Stimulated activated CD4-positive, alpha-beta T cell treated with anti-CD3 and anti-CD28 coated beads, Interleukin-1b, Interleukin-23, amount 100 ng/mL, for 4 hours (primary cell): ENCODE measurements around the gene TRIM52.
A peak's percentile ranks its signal among the peaks of the same experiment; 100 is the strongest.

ENCODE experiments used
- DNase-seq, 2 donors: peaks; one replicate each; pipeline ENCODE4 v3.0.0-alpha.2; 2020; ENCODE audit warnings: low read depth in 2 of 2

The TRIM52 gene

DNA sequence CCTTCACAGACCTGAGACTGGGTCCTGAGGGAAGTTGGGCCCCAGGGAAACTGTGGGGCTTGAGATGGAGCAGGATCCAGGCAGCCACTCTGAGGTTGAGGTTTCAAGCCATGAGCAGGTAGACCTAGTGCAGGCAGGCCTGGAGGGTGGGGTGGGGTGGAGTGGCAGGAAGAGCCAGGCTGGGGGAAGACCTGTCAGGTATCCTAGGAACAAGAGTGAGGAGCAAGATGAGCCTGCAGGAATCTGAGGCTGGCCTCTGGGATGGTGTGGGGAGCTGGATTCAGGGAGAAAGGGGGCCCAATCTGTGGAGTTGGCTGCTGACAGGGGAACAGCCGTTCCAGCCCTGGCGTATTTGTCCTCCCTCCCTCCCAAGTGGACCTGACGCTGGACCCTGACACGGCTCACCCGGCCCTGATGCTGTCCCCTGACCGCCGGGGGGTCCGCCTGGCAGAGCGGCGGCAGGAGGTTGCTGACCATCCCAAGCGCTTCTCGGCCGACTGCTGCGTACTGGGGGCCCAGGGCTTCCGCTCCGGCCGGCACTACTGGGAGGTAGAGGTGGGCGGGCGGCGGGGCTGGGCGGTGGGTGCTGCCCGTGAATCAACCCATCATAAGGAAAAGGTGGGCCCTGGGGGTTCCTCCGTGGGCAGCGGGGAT lies 27.0 kb downstream of the TRIM52 start:
- DNase-seq = no peak

DNA sequence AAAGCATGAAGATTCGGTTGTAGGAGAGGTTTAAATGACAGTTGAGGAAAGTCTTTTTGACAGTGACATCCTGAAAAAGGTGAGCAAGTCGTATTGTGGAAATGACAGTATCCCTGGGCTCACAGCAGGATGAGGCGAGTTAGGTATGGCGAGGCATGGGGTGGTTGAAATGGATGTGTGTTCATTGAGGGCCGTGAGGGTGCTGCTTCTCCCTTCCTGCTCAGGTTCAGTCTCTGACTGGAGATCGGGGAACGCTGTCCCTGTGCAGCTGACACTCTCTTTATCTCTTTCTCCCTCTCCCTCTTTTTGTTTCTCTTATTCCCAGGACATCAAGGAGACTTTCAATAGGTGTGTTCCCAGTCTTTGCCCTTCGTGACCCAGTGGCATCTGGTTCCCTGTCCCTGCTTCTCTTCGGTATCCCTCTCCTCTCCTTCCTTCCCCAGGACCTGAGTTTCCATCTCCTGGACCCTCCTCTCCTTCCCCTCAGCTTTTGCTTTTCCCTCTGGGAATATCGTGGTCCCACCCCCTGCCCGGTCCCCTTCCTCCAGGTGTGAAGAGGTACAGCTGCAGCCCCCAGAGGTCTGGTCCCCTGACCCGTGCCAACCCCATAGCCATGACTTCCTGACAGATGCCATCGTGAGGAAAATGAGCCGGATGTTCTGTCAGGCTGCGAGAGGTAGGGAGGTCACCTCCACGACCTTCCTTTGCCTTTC lies 27.7 kb downstream of the TRIM52 start:
- no peak for DNase-seq

DNA sequence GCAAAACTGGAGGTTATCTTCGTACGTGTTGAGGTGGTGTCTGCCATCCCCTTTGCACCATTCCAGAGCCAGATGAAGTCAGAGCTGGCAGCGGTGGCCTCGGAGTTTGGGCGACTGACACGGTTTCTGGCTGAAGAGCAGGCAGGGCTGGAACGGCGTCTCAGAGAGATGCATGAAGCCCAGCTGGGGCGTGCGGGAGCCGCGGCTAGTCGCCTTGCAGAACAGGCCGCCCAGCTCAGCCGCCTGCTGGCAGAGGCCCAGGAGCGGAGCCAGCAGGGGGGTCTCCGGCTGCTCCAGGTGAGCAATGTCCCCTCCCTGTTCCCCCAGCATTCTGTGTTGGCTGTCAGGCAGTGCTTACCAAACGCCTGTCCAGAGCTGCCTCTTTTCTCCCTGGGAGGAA lies 28.4 kb downstream of the TRIM52 start:
- no peak for DNase-seq

DNA sequence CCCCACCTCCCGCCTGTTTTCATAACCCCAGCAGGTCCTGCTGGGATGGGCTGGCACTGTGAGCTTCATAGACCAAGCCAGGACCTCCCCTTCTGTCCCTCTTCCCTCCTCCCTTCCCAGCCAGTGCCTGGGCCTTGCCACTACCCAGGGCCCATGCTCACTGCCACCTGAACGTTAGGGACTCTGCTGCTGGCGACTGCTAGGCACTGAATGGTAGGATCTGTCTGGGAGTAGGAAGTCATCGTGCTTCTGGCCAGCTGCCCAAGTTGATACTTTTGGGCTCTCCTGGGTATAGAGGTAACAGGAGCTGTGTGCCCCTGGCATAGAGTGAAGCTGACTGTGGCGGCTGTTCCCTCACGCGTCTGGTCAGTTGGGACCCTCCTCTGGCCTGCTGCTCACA lies 29.5 kb downstream of the TRIM52 start:
- DNase-seq = no peak

DNA sequence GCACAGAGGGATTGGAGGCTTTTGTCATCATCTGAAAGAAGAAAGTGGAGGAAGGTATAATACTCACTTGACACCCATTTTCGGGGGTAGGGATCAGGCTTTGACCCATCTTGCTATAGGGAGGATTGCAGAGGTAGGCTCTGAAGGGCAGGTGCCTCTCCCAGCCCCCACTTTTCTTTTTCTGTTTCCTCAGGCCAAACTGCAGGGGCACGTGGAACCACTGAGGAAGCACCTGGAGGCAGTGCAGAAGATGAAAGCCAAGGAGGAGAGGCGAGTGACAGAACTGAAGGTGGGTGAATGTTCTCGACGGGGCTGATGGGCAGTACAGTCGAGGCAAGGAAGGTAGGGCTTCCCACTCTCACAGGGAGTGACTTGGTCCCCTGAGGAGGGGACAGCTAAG lies 30.4 kb downstream of the TRIM52 start:
- DNase-seq = no peak

DNA sequence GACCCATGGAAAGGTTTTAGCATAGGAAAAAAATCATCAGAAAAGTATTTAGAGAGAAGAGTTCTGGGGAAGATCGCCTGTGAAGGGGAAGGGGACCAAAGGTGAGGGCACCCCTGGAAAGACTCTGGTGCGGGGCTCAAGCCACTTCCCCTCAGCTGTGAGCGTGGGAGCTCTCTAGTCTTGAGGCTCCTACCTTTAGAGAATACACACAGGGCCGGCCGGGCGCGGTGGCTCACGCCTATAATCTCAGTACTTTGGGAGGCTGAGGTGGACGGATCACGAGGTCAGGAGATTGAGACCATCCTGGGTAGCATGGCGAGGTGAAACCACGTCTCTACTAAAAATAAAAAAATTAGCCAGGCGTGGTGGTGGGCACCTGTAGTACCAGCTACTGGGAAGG lies 30.9 kb downstream of the TRIM52 start:
- no peak for DNase-seq

DNA sequence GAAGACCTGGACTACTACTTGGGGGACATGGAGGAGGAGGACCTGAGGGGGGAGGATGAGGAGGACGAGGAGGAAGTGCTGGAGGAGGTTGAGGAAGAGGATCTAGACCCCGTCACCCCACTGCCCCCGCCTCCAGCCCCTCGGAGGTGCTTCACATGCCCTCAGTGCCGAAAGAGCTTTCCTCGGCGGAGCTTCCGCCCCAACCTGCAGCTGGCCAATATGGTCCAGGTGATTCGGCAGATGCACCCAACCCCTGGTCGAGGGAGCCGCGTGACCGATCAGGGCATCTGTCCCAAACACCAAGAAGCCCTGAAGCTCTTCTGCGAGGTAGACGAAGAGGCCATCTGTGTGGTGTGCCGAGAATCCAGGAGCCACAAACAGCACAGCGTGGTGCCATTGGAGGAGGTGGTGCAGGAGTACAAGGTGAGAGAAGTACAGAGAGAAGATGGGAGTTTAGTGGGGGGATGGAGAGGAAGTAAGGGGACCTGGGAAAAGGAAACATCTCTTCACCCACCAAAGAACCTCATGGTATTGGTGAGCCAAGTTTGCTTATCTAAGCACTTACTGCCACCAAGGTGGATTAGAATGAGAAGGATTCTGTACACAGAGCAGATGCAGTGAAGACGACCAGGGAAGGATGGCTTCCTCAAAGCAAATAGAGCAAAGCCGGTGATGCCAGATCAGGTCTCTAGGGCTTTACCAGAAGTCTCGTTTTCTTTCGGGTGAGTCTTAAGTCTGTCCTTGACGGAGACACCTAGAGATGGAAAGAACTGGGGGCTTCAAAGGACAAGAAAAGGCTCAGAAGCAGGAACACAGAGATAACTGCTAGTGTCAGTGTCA lies 36.3 kb downstream of the TRIM52 start:
- DNase-seq = no peak

DNA sequence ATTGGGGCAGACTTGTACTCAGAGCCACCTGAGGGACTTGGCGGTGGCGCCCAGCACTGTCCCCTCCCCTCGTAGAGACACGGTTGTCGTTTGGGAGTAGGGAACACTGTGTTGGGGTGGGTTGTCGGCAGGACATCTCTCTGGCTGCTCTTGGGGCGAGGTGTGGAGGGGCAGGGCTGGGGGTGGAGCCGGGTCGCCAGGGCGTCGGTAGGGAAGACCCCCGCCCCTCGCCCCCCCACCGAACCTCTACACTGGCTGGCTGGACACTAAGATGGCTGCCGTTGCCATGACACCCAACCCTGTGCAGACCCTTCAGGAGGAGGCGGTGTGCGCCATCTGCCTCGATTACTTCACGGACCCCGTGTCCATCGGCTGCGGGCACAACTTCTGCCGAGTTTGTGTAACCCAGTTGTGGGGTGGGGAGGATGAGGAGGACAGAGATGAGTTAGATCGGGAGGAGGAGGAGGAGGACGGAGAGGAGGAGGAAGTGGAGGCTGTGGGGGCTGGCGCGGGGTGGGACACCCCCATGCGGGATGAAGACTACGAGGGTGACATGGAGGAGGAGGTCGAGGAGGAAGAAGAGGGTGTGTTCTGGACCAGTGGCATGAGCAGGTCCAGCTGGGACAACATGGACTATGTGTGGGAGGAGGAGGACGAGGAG lies 37.1 kb downstream of the TRIM52 start:
- DNase-seq = no peak

DNA sequence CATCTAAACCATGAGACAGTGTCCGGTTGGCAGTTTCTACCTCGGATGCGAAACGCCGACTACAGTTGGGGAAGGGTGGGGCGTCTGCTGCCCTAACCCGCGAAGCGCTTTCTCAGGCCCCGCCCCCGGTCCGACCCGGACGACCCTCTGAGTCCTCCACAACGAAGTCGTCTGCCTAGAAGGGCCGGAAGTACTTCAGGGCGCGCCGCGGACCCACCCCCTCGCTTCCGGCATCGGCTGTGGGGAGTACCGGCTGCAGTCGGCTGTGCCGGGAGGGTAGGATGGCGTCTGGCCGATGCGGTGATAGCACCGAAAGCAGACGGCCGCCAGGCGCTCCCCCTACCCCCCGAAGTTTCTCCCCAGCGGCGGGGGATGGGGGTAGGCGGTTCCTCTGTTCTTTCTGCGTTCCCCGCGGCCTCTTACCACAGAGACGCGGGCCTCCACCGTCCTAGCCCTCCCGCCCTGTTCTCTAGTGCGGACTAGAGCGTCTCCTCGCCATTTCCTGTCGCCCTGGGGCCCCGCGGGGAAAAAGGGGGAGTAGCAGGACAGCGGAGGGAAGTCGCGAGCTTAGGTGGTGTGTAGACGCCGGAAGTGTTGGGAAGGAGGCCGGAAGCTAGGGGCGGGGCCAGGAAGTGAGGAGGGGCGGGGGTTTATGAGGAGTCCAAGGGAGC lies 37.8 kb downstream of the TRIM52 start, which contains the start of gene TRIM41:
TRIM41 (plus strand) TSS at position 224 of the 671 bp plus-strand sequence. CDS start 719 bp downstream, outside the sequence.
- DNase-seq = peak; percentile 94 to 97

DNA sequence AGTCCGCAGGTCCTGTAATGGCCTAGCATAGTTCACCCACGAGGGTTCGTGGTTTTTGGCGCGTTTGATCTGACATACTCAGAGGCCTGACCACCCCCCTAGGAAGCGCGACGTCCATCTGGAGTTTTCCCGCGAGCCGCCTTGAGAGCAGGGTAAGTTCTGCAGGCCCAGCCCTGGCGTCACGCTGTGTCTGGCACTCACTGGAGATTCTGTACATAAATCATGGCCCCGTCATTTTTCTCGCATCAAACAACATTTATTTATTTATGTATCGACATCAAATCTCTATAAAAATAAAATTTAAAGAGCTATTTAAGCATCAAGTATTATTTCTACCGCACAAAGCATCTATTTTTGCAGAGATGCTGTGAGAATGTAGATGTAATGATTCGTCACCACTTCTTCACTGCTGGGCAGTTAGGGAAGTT lies 38.3 kb downstream of the TRIM52 start:
- DNase-seq = no peak

DNA sequence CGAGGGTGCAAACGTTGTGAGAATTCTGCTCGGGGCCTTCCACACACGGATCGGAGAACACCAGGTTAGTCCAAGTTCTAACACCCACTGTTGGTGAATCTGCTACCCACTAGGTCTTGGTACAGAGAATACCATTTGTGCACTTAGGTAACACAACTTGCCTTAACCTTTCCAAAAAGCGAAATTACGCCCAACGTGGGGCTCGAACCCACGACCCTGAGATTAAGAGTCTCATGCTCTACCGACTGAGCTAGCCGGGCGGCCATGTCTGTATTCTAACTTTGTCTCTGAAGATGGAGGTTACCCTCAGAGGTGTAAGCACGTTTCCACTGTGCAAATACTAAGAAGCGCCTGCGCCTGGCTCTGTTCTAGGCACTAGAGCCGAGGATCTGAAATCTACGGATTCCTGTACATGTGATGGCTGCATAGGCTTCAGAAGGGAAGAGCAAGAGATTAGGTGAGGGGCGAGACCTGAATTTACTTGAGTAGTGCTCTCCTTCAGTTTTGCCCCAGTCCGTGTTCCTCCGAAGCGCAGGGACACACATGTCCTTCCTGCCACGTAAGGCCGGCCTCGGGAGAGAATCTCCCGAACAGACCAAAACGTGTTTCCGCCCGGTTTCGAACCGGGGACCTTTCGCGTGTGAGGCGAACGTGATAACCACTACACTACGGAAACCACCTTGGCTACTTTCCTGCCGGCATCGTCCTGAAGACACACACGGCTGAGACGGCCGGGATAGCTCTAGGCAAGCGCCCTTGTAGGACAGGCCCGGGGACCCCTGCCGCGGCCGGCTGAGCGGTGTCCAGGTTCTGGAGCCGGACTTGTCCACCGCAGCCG lies 38.9 kb downstream of the TRIM52 start:
- DNase-seq = peak; percentile 94 to 100

DNA sequence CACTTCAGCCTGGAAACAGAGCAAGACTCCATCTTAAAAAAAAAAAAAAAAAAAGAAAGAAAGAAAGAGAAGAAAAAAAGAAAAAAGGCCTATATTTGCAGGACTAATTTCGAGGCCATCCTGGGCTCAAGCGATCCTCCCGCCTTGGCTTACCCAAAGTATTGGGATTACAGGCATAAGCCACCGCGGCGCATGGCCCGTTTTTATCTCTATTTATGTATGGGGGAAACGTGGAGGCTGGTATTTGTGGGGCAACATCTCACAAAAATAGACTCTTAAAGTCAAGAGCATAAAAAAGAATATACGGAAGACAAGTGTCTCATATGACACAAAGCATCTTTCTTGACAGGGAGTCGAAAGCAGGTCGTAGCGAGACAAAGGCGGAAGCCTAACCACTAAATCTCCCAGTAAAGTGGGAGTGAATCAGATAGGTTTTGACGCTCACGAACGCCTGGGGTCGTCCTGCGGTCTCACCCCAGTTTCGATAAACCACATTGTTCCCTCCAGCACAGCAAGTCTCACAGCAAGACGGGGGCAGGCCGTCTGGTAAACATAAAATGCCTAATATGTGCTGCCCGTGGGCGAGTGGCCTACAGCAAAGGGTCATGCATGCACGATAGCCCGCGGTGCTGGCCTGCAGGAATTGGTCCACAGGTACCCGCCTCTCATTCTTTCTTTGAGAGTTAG lies 39.7 kb downstream of the TRIM52 start:
- DNase-seq = no peak

DNA sequence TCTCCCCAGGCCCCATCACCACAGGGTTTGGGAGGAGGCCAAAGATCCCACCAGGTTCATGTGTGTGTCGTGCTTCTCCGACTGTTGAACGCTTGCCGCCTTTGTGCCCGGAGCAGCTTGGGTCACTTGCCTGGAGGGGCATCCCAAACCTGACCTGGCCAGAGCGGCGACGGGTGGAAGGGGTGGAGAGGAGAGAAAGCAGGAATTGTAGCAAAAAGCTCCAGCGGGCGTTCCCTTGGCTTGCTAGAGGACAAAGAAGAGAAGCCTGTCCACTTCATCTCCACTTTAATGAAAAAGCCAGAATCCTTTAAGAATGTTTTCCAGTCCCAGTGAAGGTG lies 40.8 kb downstream of the TRIM52 start:
- DNase-seq = no peak

DNA sequence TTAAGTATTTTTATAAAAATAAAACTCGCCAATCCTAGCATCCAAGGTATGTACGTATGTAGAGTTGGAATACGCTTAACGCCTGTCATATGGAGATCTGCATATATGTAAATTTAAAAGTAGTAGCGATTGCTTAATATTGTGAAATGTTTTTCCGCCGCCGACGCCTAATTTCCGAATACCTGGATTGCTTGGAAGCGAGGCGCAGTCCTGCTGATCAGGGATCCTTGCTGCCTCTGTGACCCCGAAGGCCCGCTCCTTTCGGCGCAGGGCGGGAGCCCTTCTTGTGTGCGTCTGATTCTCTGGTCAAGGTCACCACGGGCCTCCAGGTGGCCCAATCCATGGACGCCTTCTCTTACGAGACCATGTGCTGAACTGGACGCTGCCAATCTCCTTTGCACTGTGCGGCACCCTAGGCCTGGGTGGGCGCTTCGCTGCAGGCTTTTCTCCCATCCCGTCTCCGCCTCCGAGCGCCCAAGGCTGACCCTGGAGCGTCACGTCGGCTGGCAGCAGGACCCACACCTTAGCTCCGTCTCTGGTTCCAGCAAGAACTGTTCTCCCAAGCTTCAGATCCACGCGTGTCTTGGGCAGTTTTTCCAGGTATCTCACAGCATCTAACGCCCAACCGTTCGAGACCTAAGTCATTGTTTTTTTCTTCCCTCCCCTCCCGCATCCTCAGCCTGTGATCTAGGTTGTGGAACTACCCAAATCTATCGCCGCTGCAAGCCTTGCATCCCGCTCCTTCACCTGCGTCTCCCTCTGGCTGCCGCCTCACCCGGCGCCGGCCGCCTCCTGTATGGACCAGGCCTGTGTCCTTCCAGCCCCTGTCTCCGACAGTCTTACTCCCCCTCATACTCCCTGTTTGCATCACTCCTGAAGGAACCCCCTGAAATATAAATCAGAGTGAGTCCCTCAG lies 41.4 kb downstream of the TRIM52 start:
- DNase-seq = no peak

DNA sequence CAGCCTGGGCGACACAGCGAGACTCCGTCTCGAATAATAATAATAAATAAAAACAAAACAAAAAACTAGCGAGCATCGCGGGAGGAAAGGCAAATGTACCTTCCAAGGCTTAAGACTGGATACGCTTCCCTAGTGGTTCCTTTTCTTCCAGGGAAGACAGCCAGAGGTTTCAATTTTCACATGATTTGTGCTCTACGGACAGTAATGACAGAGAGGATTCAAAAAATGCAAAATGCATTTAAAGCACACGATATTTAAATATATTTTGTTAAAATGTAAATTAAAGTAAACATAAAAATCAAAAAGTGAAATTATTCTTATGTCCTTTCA lies 42.2 kb downstream of the TRIM52 start:
- no peak for DNase-seq

DNA sequence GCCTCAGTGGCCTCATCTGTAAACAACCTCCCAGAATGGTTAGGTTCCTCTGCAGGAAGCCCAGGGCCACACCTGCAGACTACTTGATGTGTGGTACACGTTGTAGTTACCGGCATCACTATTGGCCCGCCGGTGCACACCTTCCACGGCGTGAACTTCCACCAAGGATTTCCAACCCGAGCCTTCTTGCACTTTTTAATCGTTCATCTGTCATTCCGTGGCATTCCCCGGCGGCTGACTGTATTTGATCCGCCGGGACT lies 43.2 kb downstream of the TRIM52 start:
- DNase-seq = peak in 1 of 2 donors; percentile 29

DNA sequence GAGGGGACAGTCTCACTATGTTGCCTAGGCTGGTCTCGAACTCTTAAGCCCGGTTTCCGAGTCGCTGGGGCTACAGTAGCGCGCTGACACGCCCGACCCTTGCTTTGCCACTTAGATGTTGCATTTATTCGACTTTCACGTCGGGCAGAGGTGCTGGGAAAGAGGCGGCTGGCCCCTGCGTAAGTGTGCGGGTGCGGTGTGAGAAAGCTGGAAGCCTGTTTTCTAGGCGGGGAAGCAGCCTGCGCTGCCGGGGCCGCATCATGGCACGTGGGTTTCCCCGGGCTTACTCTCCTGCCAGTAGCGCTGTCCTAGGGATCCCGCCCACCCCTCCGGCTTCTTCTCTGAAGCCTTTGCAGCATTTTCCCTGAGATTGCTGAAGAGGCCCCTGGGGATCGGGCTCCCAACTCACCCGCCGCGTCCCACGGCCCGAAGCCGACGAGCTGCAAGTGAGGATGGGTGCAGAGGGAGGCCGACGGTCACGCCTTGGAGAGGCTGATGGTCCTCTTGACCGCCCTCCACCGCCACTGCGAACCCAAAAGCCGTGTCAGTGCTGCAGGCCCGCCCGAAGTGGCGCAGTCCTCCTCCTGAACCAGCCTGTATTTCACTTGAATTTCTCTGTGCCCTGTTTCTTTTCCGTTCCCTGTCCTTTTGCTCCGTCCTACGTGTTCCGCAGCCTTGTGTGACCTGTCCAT lies 43.7 kb downstream of the TRIM52 start:
- DNase-seq = peak in 1 of 2 donors; percentile 49
